ENCODE data around the gene ARMH3.

ARMH3 gene

DNA sequence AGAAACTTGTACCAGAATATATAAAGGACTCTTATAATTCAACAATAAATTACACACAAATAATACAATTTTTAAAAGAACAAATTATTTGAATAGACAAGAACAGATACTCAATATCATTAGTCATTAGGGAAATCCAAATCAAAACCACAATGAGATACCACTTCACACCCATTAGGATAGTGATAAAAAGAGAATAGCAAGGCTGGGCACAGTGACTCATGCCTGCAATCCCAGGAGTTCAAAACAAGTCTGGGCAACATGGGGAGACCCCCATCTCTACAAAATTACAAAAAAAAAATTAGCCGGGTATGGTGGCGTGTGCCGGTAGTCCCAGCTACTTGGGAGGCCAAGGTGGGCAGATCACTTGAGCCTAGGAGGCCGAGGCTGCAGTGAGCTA, 160.2 kb downstream of the ARMH3 start:
- DNase-seq (ENCODE audit: low read depth in 2 of 2) = no peak

DNA sequence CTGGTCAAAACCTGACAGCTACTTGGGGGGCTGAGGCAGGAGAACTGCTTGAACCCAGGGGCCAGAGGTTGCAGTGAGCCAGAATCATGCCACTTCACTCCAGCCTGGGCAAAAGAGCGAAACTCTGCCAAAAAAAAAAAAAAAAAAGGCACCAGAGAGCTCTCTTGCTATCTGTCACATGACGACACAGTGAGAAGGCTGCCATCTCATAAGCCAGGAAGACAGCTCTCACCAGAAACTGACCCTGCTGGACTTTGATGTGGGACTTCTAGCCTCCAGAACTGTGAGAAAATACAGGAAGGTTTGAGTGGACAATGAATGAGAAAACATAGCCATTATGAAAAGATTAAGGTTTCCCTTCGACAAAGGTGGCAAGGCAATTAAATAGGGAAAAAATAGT, 161.2 kb downstream of the ARMH3 start:
- DNase-seq (ENCODE audit: low read depth in 2 of 2) = no peak

DNA sequence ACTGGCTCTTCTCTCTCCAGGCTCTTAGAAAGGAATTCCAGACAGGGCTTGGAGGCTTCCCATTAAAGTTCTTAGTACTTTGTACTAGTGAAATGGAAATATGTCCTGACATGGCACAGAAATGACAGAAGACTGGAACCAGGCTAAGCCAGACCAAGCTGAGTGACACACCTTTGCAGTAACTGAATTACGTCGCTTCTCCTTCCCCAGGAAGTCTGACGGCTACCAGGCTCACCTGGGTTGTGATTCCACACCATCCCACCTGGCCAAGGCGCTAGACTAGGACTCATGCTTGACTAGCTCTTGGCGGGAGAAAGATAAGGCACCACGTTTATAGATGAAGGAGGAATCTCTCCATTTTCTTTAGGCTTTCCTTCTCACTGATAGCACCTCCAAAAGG, 161.7 kb downstream of the ARMH3 start:
- DNase-seq (ENCODE audit: low read depth in 2 of 2) = no peak

DNA sequence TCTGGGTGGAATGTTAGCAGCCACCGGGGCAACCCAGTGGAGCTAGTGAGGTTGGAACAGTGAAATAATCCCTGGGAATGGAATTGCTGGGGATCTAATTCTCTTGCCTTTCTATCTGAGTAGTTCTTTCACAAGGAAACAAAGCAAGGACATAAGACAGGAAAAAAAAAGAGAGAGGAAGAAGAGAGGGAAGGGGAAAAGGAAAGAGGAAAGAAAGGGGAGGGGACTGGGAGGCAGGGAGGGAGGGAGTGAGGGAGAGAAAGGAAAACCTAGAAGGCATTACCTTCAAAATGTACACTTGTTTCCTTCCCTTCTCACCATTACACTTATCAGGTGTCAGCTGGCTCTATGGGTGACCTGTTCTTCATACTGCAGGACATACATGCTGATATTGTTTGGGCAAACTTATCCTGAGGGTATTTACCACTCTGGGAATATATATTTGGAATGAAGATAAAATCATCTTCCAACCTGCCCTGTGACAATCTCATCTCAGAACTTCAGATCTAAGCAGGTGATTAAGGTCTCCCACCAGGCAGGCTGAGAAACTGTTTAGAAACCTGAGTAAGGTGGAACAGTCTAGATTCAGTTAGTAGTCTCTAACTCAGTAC, 162.4 kb downstream of the ARMH3 start:
- DNase-seq (ENCODE audit: low read depth in 2 of 2) = no peak

DNA sequence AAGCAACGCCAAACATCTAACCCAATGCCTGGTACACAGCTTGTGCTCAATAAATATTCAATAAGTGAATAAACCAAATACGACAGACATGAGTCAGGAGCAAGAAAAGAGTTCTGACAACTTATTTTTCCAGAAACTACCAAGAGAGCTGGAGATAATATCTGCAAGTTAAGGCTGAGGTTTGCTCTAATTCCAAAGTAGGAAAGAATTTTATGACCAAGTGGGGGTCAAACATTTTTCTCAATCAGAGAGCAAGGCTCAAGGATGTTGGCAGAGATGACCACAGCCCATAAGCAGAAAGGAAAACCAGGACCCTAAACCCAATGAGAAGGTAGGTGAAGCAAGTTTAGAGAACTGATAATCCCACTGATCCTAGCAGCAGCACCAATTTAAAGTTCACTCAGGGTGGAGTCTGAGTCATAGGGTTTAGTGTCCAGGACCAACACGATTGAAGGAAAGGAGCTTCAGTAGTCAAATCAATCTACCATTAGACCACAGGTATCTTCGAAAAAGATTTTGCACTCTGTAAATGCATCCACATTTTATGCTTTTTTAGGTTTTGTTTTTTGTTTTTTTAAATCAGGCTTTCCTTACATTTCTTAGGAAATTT, 163.1 kb downstream of the ARMH3 start:
- no peak for DNase-seq (ENCODE audit: low read depth in 2 of 2)

DNA sequence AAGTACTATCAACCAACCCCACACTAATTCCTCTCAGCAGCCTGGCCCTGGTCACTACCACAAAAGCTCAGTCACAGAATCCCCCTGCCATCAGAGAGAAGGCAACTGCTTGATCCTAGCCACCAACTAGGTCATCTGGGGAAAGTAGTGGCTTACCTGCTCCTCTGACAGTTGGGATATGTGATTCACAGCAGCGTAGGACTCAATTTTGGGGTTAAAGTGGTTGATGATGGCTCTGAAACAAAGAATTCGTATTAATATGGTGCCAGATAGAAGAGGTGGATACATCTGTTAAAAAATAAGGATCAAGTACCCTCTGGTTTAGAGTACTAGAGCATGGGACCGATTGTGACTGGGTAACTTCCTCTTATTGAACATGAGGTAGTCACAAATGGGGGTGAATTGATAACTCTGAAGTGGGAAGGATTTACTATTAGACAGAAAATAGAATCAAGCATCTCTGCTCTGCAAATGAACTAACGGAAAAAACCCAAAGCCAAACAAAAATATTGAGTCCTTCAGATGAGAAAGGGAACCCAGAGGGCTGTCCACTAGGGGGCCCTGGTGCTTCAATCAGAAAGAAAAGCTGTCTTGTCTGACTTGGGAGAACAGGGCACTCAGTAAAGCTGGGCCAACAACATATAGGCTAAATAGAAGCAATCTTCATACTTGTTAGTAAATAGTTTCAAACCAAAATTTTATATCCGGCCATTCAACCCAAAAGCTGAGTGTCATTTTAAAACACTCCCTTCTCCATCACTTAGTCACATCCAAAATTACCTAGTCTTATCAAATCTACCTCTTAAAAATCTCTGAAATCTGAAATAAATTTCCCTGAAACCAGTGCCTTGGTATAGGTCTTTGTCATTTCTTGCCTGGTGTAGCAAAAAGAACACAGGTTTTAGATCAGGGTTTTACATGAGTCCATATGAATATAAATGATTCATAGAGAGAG, 166.4 kb downstream of the ARMH3 start:
- peak; percentile 39 to 41 for DNase-seq (ENCODE audit: low read depth in 2 of 2)

DNA sequence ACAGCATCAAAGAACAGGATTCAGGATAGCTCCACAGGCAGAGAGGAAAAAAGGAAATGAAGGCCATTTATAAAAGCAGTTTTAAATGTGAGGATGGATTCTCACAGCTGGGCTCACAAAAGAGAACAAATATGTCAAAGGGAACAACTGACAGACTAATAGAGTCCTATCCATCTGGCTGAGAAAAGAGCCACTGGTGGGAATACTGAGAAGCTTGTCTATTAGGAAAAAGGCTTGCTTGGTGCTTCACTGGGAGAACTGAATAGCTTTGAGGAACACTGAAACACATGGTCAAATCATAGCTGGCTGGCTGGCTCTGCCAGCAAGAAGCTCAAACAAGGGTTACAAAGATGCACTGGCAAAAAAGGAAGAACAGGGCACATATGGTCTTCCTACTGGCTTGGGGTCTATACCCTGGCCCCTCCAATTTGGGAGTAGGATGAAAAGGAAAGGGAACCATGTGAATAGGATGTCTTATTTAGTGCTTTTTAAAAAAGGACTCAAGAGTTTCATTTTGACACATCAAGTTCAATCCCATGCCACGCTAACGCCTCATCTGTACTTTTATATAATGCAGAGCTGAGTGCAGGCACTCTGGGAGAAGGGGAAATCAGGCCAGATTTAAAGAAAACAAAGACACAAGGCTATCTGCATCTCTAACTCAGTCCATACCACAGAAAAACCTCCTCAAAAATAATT, 167.6 kb downstream of the ARMH3 start:
- no peak for DNase-seq (ENCODE audit: low read depth in 2 of 2)

DNA sequence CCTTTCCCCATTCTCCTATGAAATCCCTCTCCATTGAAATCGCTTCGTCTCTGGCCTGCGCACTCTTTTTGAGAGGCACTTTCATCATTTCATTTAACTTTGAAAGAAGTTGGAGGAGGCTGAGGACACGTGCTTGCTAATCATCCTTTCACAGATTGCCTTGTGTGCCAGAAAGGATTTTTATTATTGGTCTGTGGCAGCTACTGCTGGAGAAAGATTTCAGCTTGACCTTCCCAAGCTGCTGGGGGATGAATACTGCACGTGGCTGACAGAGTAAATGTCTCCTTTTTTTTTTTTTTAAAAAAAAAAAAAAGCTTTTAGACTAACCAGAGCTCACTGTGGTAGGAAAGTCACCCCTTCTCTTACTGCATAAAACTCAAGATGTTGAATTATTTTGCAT, 168.2 kb downstream of the ARMH3 start:
- DNase-seq (ENCODE audit: low read depth in 2 of 2) = no peak

DNA sequence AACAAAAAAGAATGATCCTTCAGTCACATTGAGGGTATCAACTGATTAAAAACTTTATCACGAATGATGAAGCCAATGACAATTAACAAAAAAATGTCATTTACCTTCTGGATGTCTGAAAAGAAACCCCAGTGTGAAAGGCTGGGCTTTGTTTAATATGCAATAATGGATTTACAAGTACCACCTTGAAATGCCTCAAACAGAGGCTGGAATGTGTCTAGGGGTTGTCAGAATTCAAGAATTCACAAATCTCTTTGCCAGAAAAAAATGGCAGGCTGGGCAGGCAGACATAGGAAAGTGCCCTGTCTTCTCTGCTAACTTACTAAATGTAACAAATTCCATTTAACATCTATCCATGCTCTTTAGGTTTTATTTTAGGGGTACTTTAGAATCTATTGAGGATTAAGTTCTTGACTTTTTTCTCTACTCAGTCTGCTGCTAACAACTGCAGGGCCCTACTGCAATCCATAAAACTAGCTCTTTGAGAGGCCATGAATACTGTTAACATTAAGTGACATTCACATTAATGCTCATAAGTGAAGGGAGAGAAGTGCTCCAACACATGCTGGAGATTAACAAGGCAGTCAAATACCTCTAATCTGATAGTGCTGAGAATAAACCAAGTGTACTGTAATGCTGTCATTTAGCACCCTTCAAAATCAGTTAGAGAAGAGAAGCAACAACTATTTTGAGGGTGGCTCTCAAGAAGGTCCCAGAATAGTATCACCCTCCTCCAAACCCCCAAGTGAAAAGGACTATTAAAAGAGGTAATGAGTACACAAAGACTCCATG, 169.3 kb downstream of the ARMH3 start:
- DNase-seq (ENCODE audit: low read depth in 2 of 2) = no peak

DNA sequence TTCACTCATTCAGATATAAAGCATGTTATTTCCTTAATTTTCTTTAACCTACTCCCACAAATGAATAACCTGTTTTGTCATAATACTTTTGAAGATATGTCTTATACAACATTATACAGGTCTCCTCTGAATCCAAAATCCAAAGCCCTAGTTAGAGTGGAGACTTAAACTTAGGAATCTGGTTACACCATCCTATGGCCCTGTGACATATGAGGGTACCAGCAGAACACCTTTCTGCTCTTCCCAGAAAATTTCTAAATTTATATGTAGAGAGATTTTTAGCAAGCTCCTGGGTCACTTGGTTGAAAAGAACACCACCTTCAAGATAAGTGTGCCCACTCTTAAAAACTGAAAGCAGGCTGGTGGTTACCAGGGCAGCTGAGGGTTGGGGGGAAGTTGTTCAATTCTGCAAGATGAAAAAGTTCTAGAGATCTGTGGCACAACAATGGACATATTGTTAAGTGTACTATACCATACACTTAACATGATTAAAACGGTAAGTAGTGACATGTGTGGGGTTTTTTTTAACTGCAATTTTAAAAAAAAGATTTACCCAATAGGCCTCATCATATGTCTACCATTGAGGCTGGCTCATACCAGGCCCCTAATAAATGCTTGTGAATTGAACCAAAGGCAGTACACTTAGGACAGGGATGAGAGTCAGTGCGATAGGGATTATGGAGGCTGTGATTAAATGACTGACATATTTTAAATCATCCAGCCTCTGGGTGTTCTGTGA, 174.8 kb downstream of the ARMH3 start:
- DNase-seq (ENCODE audit: low read depth in 2 of 2) = no peak

DNA sequence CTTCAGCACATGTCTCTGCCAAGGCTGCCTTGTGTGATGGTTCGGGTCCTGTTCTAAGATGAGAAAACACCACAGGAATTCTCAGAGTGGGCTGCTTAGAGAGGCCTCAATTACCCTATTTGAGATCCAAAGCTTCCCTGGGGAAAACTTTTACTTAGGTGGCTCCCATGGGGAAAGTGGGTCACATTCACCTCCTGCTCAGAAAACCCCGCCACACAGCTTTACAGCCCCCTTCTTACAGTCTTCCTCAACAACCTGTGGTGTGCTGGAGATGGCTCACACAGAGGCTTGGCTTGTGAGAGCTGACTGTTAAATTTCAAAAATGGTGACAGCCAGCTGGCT, 175.8 kb downstream of the ARMH3 start:
- no peak for DNase-seq (ENCODE audit: low read depth in 2 of 2)

DNA sequence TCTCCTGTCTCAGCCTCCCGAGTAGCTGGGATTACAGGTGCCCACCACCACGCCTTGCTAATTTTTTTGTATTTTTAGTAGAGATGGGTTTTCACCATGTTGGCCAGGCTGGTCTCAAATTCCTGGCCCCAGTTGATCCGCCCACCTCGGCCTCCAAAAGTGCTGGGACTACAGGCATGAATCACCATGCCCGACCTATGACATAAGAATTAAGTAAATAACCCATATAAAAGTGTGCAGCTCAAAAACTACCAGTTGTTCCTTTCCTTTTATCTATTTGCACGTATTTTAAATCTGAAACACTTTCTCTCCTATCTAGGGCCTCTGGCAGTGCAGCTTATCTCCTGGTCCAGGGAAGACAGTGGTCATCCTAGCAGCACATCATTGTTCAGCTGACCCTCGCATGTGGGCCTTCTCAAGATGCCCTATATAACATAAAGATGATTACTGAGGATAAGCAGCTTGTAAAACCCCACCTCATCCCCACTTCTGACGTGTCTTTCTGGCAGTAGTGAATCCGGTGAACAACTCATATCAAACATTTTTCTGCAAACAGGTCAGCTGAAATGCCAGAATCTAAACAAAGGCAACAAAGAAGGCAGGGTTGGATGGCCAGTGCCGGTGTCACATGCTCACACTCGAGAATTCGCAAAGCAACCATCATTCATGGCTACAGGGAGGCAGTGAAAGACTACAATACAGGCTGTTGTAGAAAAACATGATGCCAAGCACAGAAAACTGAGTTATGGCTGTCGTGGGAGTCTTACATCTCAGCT, 176.3 kb downstream of the ARMH3 start:
- no peak for DNase-seq (ENCODE audit: low read depth in 2 of 2)

DNA sequence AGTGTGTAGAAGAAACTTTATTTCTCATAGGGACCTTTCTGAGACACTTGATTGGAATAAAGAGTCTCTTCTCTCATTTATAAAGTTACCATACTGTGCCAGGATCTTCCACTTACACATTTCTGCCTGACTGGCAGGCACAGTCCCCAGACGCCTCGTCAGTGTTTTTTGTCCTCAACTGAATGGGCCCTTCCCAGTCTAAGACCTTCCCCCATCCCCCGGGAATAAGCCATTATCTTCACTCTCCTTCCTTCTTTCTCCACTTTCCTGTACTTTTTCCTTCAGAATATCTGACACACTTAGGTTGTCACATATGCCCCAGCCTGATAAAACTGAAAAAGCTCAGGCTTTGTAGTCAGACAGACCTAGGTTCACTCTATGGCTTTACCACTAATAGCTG, 177.1 kb downstream of the ARMH3 start:
- DNase-seq (ENCODE audit: low read depth in 2 of 2) = no peak

DNA sequence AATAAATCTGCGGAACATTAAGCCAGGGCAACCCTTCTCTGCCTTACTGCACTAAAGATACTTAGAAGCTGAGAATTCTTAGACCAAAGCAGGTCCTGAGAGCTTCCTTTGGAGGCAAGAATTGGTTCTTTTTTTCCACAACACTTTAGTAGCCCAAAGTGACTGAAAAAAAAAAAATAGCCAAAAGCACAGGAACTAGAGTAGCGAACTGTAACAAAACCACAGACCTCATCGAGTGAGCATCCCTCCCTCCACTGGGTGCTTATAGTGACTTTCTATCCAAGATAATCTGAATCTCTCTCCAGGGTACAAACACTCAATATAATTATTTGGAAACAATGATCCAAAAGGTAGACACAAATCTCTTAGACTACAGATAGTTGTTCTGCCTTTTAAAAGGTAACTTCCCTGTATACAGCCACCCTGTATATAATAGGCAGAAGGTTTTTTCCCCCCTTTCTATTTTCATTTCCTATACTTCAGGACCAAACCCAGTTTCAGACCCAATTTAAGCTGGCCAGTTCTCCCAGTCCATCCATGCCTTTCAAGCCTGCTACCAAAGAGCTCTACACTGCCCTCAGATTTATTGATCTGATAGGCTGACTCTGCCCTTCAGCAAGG, 180.8 kb downstream of the ARMH3 start:
- no peak for DNase-seq (ENCODE audit: low read depth in 2 of 2)

DNA sequence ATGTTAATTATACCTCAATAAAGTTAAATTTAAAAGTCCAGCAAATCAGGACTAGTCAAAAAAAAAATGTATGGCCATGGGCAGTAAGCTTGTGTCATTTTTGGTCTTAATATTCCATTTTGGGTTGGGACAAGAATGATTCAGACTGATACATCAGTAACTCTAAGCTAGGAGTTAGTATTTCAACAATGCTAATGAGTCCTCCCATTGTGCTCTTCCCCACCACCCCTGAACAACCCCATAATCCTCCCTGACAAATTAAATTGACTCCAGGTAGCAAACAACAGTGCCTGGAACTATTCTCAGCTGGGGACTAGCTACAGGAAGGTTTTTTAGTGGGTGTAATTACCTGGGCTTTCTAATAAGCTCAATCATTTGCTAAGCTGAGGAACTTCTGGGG, 181.7 kb downstream of the ARMH3 start:
- DNase-seq (ENCODE audit: low read depth in 2 of 2) = no peak

DNA sequence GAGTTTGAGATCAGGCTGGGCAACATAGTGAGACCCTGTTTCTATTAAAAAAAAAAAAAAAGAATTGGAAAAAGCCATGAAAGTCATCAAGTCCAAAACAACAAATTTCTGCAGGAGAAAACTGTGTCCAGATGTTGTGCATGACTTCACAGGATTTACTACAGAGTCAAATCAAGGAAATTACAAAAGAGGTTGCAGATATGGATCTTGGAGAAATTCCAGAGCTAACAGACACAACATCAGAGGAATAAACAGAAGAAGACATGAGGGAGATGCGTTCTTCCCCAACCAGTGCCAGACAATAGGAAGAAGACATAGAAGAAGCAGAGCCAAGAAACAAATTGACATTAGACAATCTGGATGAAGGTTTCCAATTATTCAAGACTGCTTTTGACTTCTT, 188.0 kb downstream of the ARMH3 start:
- peak; percentile 10 to 22 for DNase-seq (ENCODE audit: low read depth in 2 of 2)

DNA sequence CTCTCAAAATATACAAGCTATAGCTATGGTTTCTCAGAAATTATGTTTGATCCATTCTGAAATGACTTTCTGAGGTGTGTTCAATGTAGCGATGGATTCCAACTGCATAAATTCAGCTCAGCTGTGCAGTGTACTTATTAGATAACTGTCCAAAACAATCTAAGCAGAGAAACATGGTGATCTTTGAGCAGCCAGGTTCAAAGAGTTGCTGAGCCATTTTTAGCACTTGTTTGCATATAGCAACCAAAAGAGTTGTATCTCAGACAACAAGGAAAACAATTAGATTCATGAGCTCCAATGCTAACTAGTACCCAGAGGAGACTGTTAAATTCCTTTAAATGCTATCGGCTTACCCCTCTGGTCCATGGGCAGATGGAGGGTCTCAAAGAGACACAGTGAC, 196.4 kb downstream of the ARMH3 start:
- DNase-seq (ENCODE audit: low read depth in 2 of 2) = no peak

DNA sequence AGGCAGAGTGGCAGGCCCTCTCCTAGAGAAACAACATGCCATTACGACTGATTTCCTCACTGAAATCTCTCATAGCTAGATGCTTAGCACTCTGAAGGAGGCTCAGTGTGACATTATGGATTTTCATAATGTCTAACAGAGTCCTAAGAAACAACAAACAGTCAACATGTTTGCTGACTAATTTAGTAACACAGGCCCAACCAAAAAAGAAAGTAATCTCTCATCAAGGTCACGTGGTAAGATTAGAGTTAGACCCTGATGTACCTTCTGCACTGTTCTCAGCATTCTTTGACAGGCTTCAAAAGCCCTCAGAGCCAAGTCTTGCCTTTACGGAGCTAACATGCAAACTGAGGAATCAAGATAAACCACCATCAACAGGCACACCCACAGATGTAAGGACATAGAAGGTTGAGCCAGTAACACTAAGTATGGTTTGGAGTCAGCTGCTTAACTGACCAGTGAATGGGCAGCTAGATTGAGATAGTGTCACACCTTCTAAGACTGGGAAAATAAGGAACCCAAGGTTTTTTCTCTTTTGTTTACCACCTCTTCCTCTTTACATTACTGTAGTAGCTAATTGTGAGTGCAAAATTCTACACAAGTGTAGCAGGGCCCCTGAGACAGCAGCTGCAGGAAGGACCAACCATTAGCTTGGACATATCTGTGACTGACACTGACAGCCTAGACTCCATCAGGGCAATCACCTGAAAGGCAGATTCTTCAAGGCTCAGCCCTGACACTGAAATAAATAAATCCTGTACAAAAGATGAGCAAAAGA, 197.1 kb downstream of the ARMH3 start:
- DNase-seq (ENCODE audit: low read depth in 2 of 2) = no peak

Data from fibroblast of skin of left biceps (primary cell).